ENCODE data around the gene SASH3. TPM values are rescaled to one million over a fixed set of nuclear protein-coding genes. Genes with fewer than 3 reads are reported as not detected.
A peak's percentile ranks its signal among the peaks of the same experiment; 100 is the strongest.
"Not testable (repeated sequence)": the region's sequence is repeated elsewhere in the genome, so short reads cannot be mapped to it uniquely, and the experiment has no call there.

Gene SASH3
- polyA plus RNA-seq = 203 TPM

DNA sequence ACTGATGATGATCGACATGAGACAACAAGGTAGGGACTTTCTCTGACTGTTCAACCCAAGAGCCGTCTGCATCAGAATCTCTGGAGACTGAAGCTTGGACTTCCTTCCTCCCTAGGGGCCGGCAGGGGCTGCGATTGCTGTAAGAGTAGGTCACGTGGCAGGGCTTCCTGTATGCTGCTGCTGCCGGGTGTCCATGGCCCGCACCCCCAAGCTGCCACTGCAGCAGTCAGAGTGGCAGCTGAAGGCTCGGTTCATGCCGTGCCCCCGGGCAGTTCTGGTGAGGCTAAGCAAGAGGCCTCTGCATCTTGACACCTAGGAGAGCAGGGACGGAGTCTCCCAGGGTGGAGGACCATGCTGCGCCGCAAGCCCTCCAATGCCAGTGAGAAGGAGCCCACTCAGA lies at the start of gene SASH3:
TSS of gene SASH3 (plus strand) at position 203 of the 400 bp plus-strand sequence. CDS start at position 352, 149 bp downstream.
- Mint-ChIP-seq H3K9me3 (no peaks in the 10 kb centered on the region), H3K4me3 (peak within 1 kb of the TSS; percentile 96 to 99 (median 98)), H3K27me3 (no peaks in the 10 kb centered on the region), H3K4me1 (peaks cover 39 to 73% (median 64%) of the 10 kb centered on the region in 3 donors), H3K27ac (peak within 1 kb of the TSS; percentile 87 to 99 (median 97)), H3K36me3 (no peaks in the 10 kb centered on the region)

DNA sequence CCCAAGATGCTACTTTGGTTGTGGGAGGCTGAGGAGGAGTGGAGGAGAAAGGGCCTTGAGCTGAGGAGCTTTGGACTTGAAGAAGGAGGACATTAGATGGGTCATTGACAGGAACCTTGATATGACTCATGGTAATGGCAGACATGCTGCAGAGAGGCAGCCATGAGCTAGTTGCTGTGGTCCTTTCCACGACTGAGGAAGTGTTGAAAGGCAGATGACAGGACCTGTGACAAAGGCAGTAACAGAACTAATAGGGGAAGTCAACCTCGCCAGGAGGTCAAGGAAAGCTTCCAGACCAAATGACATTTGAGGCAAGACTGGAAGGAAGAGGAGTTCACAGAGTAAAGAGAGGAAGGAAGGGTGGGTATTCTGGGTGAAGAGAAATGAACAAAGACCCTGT lies 48.5 kb upstream of the SASH3 start:
- H3K27ac Mint-ChIP-seq = no peak overlapping the region
- H3K4me1 Mint-ChIP-seq = peaks cover 13 to 25% (median 24%) of the 10 kb centered on the region in 3 donors
- no peaks in the 10 kb centered on the region for H3K36me3 Mint-ChIP-seq
- peaks cover 0 to 2% (median 0%) of the 10 kb centered on the region in 3 donors for H3K9me3 Mint-ChIP-seq
- no peak overlapping the region for H3K4me3 Mint-ChIP-seq
- peaks cover 10% of the 10 kb centered on the region for H3K27me3 Mint-ChIP-seq

DNA sequence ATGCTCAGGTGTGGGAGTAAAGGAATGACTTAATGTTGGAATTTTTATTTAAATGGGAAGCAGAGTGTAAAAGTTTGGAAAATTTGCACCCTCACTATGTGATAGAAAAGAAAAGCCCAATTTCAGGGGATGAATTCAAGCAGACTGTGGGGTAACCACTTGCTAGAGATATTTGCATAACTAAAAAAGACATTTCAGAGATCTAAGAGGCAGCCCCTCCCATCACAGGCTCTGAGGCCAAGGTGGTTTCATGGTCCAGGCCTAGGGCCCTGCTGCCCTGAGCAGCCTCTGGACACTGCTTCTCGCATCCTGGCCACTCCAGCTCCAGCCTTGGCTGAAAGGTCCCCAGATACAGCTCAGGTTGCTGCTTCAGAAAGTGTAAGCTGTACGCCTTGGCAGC lies 46.9 kb upstream of the SASH3 start:
- Mint-ChIP-seq H3K9me3 (peaks cover 0 to 2% (median 0%) of the 10 kb centered on the region in 3 donors), H3K36me3 (no peaks in the 10 kb centered on the region), H3K4me1 (peaks cover 23 to 31% (median 31%) of the 10 kb centered on the region in 3 donors), H3K27me3 (peaks cover 7% of the 10 kb centered on the region), H3K4me3 (peak overlapping the region in 1 of 4 donors; percentile 71), H3K27ac (no peak overlapping the region)

DNA sequence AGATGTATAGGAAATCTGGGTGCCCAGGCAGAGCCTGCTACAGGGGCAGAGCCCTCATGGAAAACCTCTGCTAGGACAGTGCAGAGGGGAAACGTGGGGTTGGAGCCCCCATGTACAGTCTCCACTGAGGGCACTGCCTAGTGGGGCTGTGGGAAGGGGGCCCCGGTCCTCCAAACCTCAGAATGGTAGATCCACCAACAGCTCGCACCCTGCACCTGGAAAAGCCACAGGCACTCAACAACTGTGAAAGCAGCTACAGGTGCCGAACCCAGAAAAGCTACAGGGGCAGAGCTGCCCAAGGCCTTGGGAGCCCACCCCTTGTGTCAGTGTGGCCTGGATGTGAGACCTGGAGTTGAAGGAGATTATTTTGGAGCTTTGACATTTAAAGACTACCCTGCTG lies 46.4 kb upstream of the SASH3 start:
- Mint-ChIP-seq H3K4me3 (no peak overlapping the region), H3K36me3 (no peaks in the 10 kb centered on the region), H3K27me3 (peaks cover 8% of the 10 kb centered on the region), H3K27ac (no peak overlapping the region), H3K4me1 (peaks cover 27 to 35% (median 35%) of the 10 kb centered on the region in 3 donors), H3K9me3 (peaks cover 0 to 2% (median 0%) of the 10 kb centered on the region in 3 donors)

DNA sequence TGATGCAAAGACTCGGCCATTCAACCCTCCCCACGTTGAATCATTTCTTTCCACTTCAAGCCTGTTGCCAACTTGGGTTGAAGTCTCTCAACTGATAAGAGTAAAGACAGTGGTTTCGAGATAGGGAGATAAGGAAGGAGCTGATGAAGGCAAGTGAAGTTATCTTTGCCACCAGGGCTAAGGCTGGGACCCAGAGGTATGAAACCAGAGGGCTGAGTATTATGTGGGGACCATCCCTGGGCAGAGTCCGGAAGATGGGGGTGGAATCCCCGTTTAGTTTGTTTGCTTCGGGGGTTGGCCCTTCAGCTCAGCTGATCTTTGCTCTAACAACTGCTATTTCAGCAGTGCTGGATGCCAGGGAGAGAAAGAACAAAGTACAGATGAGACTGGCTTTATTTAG lies 43.3 kb upstream of the SASH3 start:
- no peak overlapping the region for H3K4me3 Mint-ChIP-seq
- peak overlapping the region in 1 of 3 donors; percentile 38 for H3K27ac Mint-ChIP-seq
- no peaks in the 10 kb centered on the region for H3K36me3 Mint-ChIP-seq
- peaks cover 6% of the 10 kb centered on the region for H3K27me3 Mint-ChIP-seq
- peaks cover 0 to 2% (median 0%) of the 10 kb centered on the region in 3 donors for H3K9me3 Mint-ChIP-seq
- H3K4me1 Mint-ChIP-seq = peaks cover 23 to 30% (median 27%) of the 10 kb centered on the region in 3 donors

DNA sequence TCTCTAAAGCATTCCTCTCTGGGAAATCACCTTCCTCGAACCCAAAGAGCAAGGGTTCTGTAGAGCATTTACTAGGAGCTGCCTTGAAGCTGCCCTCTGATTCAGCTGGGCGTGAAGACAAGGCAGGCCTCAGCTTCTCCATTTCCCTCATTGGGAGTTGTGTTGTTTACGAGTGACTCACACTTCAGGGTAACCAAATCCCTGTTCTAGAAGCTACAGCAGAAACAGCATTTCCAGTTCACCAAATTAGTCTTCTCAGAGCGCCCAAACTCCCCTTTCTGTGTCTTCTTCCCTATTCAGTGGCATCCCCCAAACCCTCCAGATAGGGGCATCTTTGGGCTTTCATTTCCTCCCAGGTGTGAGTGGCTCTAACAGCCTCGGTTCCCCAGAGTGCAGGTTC lies 41.8 kb upstream of the SASH3 start:
- H3K9me3 Mint-ChIP-seq = peaks cover 0 to 2% (median 0%) of the 10 kb centered on the region in 3 donors
- no peaks in the 10 kb centered on the region for H3K36me3 Mint-ChIP-seq
- H3K27me3 Mint-ChIP-seq = peaks cover 9% of the 10 kb centered on the region
- H3K27ac Mint-ChIP-seq = peak overlapping the region in 1 of 3 donors; percentile 68
- peak overlapping the region in 1 of 4 donors; percentile 9 for H3K4me3 Mint-ChIP-seq
- peaks cover 18 to 21% (median 21%) of the 10 kb centered on the region in 3 donors for H3K4me1 Mint-ChIP-seq

DNA sequence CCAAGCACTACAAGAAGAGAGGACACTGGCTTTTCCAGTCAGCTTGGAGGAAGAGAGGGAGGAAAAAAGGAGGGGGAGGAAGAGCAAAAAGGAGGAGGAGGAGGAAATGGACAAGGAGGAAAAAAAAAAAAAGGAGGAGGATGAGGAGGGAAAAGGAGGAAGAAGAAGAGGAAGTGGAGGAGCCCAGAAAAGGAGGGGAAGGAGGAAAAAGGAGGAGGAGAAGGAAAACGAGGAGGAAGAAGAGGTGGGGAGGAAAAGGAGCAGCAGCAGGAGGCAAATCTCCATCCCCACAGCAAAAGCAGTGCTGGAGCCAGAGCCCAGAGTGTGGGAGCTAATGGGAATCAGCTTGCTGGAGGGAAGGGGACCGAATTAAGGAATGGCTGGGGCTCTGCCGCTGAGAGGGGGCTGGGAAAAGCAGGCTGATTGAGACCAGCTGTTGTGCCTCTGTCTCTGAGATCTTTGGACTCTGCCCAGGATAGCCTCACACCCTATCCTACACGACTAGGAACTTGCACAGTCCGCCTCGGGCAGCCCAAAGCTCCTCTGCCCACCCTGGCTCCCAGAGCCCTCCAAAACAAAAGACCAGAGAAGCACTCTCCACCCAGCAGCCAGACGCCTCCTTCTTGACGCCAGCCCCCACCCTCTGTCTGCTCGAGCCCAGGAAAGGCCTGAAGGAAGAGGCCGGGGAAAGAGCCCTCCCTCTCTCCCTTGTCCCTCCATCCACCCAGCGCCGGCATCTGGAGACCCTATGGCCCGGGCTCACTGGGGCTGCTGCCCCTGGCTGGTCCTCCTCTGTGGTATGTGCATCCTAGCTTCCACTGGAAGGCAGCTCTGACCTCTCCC lies 41.1 kb upstream of the SASH3 start, which contains the start of gene XPNPEP2:
TSS of gene XPNPEP2 (plus strand) at position 514 of the 843 bp plus-strand sequence. CDS start at position 749, 235 bp downstream.
- Mint-ChIP-seq H3K4me1 (peaks cover 17 to 21% (median 20%) of the 10 kb centered on the region in 3 donors), H3K4me3 (peak within 1 kb of the TSS in 2 of 4 donors; percentile 9 to 67), H3K27me3 (peaks cover 12% of the 10 kb centered on the region), H3K9me3 (peaks cover 0 to 2% (median 0%) of the 10 kb centered on the region in 3 donors), H3K27ac (peak within 1 kb of the TSS in 2 of 3 donors; percentile 37 to 68), H3K36me3 (no peaks in the 10 kb centered on the region)

DNA sequence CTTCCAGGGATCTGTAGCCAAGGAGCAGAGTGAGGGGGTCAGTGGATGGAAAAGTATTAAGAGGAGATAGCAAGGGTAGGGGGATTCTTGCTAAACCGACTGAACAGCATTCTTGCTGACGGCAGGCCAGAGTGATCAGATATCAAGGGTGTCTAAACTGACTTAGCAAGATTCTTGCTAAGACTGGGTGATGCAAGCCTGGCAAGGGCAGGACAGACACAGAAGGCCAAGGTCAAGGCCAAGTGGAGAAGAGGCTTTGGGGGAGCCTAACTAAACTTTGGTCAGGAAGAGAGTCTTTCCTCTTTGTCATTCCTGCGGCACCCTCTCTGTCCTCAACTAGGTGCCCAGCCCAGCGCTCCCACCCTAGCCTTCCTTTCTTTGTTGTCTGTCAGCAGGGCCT lies 40.2 kb upstream of the SASH3 start:
- Mint-ChIP-seq H3K9me3 (no peaks in the 10 kb centered on the region), H3K4me3 (no peak overlapping the region), H3K36me3 (no peaks in the 10 kb centered on the region), H3K4me1 (peaks cover 15 to 21% (median 20%) of the 10 kb centered on the region in 3 donors), H3K27me3 (peaks cover 9% of the 10 kb centered on the region), H3K27ac (peak overlapping the region in 1 of 3 donors; percentile 37)

DNA sequence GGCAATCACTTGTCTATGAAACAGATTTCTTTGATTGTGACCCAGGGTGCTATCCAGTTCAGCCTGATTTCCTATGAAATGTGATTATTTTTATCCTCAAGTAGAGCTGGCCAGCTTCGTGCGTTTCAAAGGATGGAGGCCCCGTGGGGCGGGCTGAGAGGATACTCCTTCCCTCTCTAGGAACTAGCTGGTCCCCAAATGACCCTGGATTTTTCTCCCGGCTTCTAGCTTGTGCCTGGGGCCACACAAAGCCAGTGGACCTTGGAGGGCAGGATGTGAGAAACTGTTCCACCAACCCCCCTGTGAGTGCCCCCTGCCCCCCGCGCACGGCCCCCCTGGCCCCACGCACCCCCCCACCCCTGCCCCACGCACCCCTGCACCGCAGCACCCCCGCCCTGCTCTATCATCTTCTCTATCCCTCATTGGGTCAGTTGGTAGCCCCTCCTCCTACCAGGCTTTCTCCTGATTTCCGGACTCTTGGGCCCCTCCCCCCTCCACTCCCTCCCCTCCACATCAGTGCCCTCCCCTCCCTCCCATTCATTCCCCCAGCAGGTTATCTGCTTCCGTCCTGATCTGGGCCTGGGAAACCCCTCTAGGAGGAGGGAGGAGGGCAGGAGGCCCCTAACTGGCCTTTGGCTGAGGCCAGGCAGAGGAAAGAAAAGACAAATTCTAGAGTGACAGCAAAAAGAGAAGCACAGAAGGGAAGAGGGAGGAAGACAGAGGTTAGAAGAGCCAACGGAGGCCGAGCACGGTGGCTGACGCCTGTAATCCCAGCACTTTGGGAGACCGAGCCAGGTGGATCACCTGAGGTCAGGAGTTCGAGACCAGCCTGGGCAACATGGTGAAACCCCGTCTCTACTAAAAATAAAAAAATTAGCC lies 37.6 kb upstream of the SASH3 start:
- Mint-ChIP-seq H3K4me1 (peaks cover 10 to 11% (median 11%) of the 10 kb centered on the region in 3 donors), H3K9me3 (no peaks in the 10 kb centered on the region), H3K36me3 (no peaks in the 10 kb centered on the region), H3K27ac (no peak overlapping the region), H3K4me3 (no peak overlapping the region), H3K27me3 (peaks cover 8% of the 10 kb centered on the region)

DNA sequence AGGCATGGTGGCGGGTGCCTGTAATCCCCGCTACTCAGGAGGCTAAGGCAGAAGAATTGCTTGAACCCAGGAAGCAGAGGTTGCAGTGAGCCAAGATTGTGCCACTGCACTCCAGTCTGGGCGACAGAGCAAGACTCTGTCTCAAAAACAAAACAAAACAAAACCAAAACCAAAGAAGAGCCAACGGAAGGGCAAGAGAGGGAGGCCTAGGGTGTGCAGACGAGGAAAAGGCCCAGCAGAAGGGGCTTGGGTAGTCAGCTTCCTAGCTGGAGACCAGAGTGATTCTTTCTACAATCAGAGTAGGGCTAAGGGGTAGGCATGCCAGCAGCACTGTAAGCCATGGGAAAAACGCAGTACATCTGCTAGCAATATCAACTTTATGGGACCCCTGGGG lies 37.0 kb upstream of the SASH3 start:
- H3K4me1 Mint-ChIP-seq = peaks cover 6 to 10% (median 7%) of the 10 kb centered on the region in 3 donors
- H3K4me3 Mint-ChIP-seq, H3K9me3 Mint-ChIP-seq, H3K27ac Mint-ChIP-seq, H3K27me3 Mint-ChIP-seq, H3K36me3 Mint-ChIP-seq: not testable (repeated sequence)

DNA sequence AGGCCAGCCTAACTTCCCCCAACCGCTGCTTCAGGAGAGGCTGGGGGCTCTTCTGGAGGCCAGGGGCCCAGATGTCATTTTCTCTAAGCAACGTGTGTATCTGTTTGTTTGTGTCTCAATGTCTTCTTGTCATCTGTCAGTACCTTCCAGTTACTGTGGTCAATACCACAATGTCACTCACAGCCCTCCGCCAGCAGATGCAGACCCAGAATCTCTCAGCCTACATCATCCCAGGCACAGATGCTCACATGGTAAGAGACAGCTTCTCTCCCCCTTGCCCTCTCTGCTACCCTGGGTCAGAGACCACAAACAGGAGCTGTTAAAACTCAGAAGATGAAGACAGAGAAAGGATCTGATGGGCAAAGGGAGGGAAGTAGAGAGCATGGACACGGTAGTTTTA lies 35.9 kb upstream of the SASH3 start:
- peaks cover 2 to 5% (median 2%) of the 10 kb centered on the region in 3 donors for H3K4me1 Mint-ChIP-seq
- no peaks in the 10 kb centered on the region for H3K36me3 Mint-ChIP-seq
- H3K27me3 Mint-ChIP-seq = peaks cover 6% of the 10 kb centered on the region
- H3K9me3 Mint-ChIP-seq = no peaks in the 10 kb centered on the region
- no peak overlapping the region for H3K4me3 Mint-ChIP-seq
- H3K27ac Mint-ChIP-seq = peak overlapping the region in 1 of 3 donors; percentile 36

DNA sequence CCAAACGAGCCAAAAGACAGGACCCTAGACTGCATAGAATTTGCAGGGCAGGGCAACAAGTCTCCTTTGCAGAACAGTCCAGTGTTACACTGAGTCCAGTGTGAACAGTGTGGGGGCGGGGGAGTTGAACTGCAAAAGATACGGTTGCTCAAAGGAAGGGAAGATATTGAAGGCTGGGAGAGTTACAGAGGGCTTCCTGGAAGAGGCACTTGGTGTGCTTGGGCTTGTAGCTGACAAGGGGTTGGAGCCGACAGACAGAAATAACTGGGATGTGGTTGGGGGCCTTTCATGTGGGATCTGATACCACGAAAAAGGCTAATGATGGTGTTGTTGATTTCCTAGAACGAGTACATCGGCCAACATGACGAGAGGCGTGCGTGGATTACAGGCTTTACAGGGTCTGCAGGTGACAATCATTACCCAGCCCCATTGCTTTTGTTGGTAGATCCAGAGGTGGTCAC lies 34.9 kb upstream of the SASH3 start:
- Mint-ChIP-seq H3K27ac (no peak overlapping the region), H3K9me3 (no peaks in the 10 kb centered on the region), H3K4me1 (peaks cover 0 to 2% (median 2%) of the 10 kb centered on the region in 3 donors), H3K4me3 (no peak overlapping the region), H3K36me3 (no peaks in the 10 kb centered on the region), H3K27me3 (peaks cover 6% of the 10 kb centered on the region)

DNA sequence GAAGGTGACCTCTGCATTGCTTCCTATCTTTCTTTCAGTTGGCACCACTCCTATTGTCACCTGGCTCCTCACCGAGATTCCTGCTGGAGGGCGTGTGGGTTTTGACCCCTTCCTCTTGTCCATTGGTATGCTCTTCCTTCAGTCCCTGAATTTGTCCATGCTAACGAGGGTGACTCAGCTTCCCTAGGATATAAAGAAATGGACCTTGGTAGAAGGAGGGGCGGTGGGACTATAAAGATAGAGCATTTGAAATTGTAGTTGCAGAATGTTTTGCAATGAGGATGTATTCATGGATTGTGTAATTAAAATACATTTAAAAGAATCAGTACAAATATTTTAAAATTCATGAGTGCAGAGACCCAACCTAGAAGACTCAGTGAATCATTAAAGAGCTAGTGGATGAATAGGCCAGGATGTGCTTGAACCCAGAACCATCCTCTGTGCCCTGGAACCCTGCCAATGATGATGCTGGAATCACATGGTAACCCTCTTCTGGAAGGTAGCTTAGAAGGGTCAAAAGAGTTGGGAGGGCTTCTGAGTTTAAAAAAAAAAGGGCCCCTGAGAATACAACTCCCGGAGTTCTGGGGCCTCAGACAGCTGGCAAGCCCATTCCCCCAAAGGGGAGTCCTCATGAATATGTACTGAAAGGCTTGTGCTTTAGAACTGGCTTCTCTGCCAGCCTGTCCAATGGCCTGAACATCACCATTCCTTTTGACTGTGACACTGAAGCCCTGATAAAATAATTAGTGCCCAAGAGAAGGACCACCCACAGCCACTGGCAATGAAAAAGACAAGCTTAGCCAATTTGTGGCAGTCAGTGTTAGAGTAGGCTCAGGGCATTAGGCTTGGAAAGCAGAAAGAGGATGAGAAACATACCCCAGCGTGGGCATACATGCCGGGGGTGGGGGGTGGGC lies 32.9 kb upstream of the SASH3 start:
- Mint-ChIP-seq H3K36me3 (no peaks in the 10 kb centered on the region), H3K9me3 (no peaks in the 10 kb centered on the region), H3K27ac (no peak overlapping the region), H3K4me1 (peaks cover 0 to 2% (median 2%) of the 10 kb centered on the region in 3 donors), H3K27me3 (peaks cover 7% of the 10 kb centered on the region), H3K4me3 (no peak overlapping the region)

DNA sequence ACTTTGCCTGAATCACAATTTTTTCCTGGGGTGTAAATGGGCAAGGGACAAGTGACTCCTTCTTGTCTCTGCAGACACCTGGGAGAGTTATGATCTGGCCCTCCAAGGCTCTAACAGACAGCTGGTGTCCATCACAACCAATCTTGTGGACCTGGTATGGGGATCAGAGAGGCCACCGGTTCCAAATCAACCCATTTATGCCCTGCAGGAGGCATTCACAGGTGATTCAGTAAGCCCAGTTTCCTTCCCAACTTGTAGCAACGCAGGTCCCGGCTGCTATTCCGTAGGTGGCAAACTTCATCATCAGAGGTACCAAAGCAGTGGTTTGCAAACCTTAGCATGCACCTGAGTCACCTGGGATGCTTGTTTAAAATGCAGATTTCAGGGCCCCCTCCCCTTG lies 32.2 kb upstream of the SASH3 start:
- Mint-ChIP-seq H3K36me3 (no peaks in the 10 kb centered on the region), H3K27me3 (peaks cover 7% of the 10 kb centered on the region)

More for the DNA sequence above, 32.2 kb upstream of the SASH3 start:
- peaks cover 0 to 3% (median 0%) of the 10 kb centered on the region in 3 donors for H3K4me1 Mint-ChIP-seq
- H3K27ac Mint-ChIP-seq = no peak overlapping the region
- H3K4me3 Mint-ChIP-seq = no peak overlapping the region
- no peaks in the 10 kb centered on the region for H3K9me3 Mint-ChIP-seq

Measured in IgD-negative memory B cell (primary cell).